IMR-90 (cell line): ENCODE data around the gene FUCA2. TPM values are rescaled to one million over a fixed set of nuclear protein-coding genes. Genes with fewer than 3 reads are reported as not detected.

Experiments used
- ATAC-seq: fragments of 200-7000 bp; cut with Tn5 transposase; 2 replicates; pipeline ENCODE4 v1.9.1; 2020; ENCODE audit warnings: low read depth, mild to moderate bottlenecking, moderate library complexity
- BruUV-seq: library from RNA; stranded (reverse); fragments of 400-500 nt; replicated peaks from 2 replicates; lab custom pipeline; 2021; lab: Mats Ljungman, UMichigan
- CTCF ChIA-PET: fragments of 300-600 bp; formaldehyde crosslinking; extraction: SDS; loops from one replicate; lab custom pipeline; 2021; ENCODE audit warnings: antibody characterized with exemption; lab: Yijun Ruan, JAX
- POLR2A ChIA-PET: fragments of 300-600 bp; sonication (Branson Sonifier 250); formaldehyde crosslinking; loops from one replicate; lab custom pipeline; 2022; ENCODE audit warnings: antibody characterized with exemption; ENCODE audit not compliant: unreplicated experiment; lab: Charles Lee
- DNase-seq: peaks from one replicate; pipeline ENCODE4 v3.0.0; 2013
- H2AFZ ChIP-seq: replicated peaks from 2 replicates; pipeline ENCODE3; 2013; ENCODE audit warnings: low read length, mild to moderate bottlenecking; ENCODE audit not compliant: poor library complexity
- H2AK5ac ChIP-seq: 2 replicates; pipeline ENCODE4 v1.6.1; 2013; ENCODE audit warnings: low read depth, low read length, inconsistent platforms
- H2AK9ac ChIP-seq: replicated peaks from 2 replicates; pipeline ENCODE3; 2013; ENCODE audit warnings: mild to moderate bottlenecking, low read depth, low read length, moderate library complexity; ENCODE audit not compliant: poor library complexity
- H2BK120ac ChIP-seq: 2 replicates; pipeline ENCODE4 v1.6.1; 2013; ENCODE audit warnings: low read depth, low read length, inconsistent platforms
- H2BK15ac ChIP-seq: 3 replicates; pipeline ENCODE4 v1.6.1; 2013; ENCODE audit warnings: low read depth, low read length, inconsistent platforms
- H2BK20ac ChIP-seq: 2 replicates; pipeline ENCODE4 v1.6.1; 2013; ENCODE audit warnings: low read depth, mild to moderate bottlenecking, inconsistent platforms, low read length, moderate library complexity
- H2BK5ac ChIP-seq: 2 replicates; pipeline ENCODE4 v1.6.1; 2013; ENCODE audit warnings: mild to moderate bottlenecking, low read depth, low read length, inconsistent platforms; ENCODE audit not compliant: poor library complexity, severe bottlenecking
- H3K14ac ChIP-seq: replicated peaks from 2 replicates; pipeline ENCODE4 v1.6.1; 2013; ENCODE audit warnings: low read depth, low read length, inconsistent platforms
- H3K18ac ChIP-seq: 2 replicates; pipeline ENCODE4 v1.6.1; 2013; ENCODE audit warnings: low read depth, low read length, control low read depth
- H3K23ac ChIP-seq: 2 replicates; pipeline ENCODE4 v1.6.1; 2013; ENCODE audit warnings: low read depth, low read length, inconsistent platforms
- H3K27ac ChIP-seq: 2 replicates; pipeline ENCODE4 v1.5.1; 2013; ENCODE audit warnings: mild to moderate bottlenecking, control low read depth, low read length; ENCODE audit not compliant: insufficient read depth
- H3K27me3 ChIP-seq: 2 replicates; pipeline ENCODE4 v1.6.1; 2013; ENCODE audit warnings: low read length; ENCODE audit not compliant: control insufficient read depth, insufficient read depth
- H3K36me3 ChIP-seq: 2 replicates; pipeline ENCODE4 v1.6.1; 2013; ENCODE audit warnings: low read length, mixed read lengths; ENCODE audit not compliant: control insufficient read depth, insufficient read depth
- H3K4ac ChIP-seq: 2 replicates; pipeline ENCODE4 v1.6.1; 2013; ENCODE audit warnings: low read depth, low read length, inconsistent platforms
- H3K4me1 ChIP-seq: 2 replicates; pipeline ENCODE4 v1.6.1; 2013; ENCODE audit warnings: low read length, mixed read lengths; ENCODE audit not compliant: control insufficient read depth, insufficient read depth
- H3K4me2 ChIP-seq: 2 replicates; pipeline ENCODE4 v1.6.1; 2013; ENCODE audit warnings: low read depth, mild to moderate bottlenecking, control low read depth, low read length, moderate library complexity
- H3K4me3 ChIP-seq: 2 replicates; pipeline ENCODE4 v1.5.1; 2013; ENCODE audit warnings: low read depth, mild to moderate bottlenecking, control low read depth, low read length, moderate library complexity; ENCODE audit not compliant: insufficient read depth
- H3K56ac ChIP-seq: 2 replicates; pipeline ENCODE4 v1.6.1; 2013; ENCODE audit warnings: low read length, inconsistent platforms; ENCODE audit not compliant: insufficient read depth; ENCODE audit errors: extremely low read depth
- H3K79me1 ChIP-seq, 2 experiments: 2 replicates each; pipeline ENCODE4 v1.6.1; 2013; ENCODE audit warnings: low read length in 2 of 2, inconsistent platforms in 1 of 2, low read depth in 1 of 2
- H3K9ac ChIP-seq: 2 replicates; pipeline ENCODE4 v1.6.1; 2013; ENCODE audit warnings: low read depth, low read length, control low read depth
- H3K9me1 ChIP-seq: 2 replicates; pipeline ENCODE4 v1.6.1; 2013; ENCODE audit warnings: low read length, inconsistent platforms; ENCODE audit not compliant: insufficient read depth
- H3K9me3 ChIP-seq: 2 replicates; pipeline ENCODE4 v1.6.1; 2013; ENCODE audit warnings: low read length; ENCODE audit not compliant: control insufficient read depth, insufficient read depth
- H4K20me1 ChIP-seq: 2 replicates; pipeline ENCODE4 v1.6.1; 2013; ENCODE audit warnings: low read length, inconsistent platforms; ENCODE audit not compliant: insufficient read depth
- H4K5ac ChIP-seq: 2 replicates; pipeline ENCODE4 v1.6.1; 2013; ENCODE audit warnings: mild to moderate bottlenecking, low read depth, low read length, control low read depth
- H4K8ac ChIP-seq, 2 experiments: 2 replicates each; pipeline ENCODE4 v1.6.1; 2013; ENCODE audit warnings: low read depth in 2 of 2, low read length in 2 of 2, control low read depth in 1 of 2, inconsistent platforms in 1 of 2
- H4K91ac ChIP-seq: 2 replicates; pipeline ENCODE4 v1.6.1; 2013; ENCODE audit warnings: low read depth, low read length, inconsistent platforms; ENCODE audit not compliant: insufficient read depth
- BHLHE40 ChIP-seq: fragments of 150-350 bp; IDR thresholded peaks from 2 replicates; pipeline ENCODE4 v1.6.1; 2016; ENCODE audit warnings: mild to moderate bottlenecking, low read depth, low read length
- CHD1 ChIP-seq: IDR thresholded peaks from 2 replicates; pipeline ENCODE4 v1.6.1; 2012; ENCODE audit warnings: low read depth, low read length, improper control_type of control experiment
- ELK1 ChIP-seq: fragments of 150-350 bp; IDR thresholded peaks from 2 replicates; pipeline ENCODE4 v1.6.1; 2016; ENCODE audit warnings: low read depth, mild to moderate bottlenecking, low read length, moderate library complexity, borderline replicate concordance
- MXI1 ChIP-seq: IDR thresholded peaks from 2 replicates; pipeline ENCODE4 v1.6.1; 2012; ENCODE audit warnings: low read depth, mild to moderate bottlenecking, low read length, moderate library complexity, borderline replicate concordance
- SMC3 ChIP-seq: fragments of 150-350 bp; IDR thresholded peaks from 2 replicates; pipeline ENCODE4 v1.6.1; 2016; ENCODE audit warnings: low read depth, mild to moderate bottlenecking, antibody characterized with exemption, low read length, moderate library complexity
- WGBS, 2 experiments: methylation state at CpG; one replicate each; pipeline versions ENCODE4 v1.1.5 to v1.1.7; 2013; ENCODE audit warnings: missing lambda C conversion rate in 2 of 2; ENCODE audit not compliant: insufficient read length in 1 of 2; ENCODE audit errors: extremely low coverage in 2 of 2; 5-methylcytosine and 5-hydroxymethylcytosine counted together
- dilution Hi-C: fragments of 300-500 bp; cut with HindIII; formaldehyde crosslinking; loops from one replicate; pipeline ENCODE4 v1.14.3; 2018; ENCODE audit warnings: low sequenced_read_pairs; ENCODE audit not compliant: unreplicated experiment
- in situ Hi-C: fragments of 300-500 bp; cut with MboI; formaldehyde crosslinking; loops from 3 replicates; pipeline ENCODE4 v1.14.3; 2019; ENCODE audit warnings: low sequenced_read_pairs, inconsistent platforms, mixed read lengths
- intact Hi-C: fragments of 100-400 bp; cut with micrococcal nuclease; formaldehyde crosslinking; loops from 2 replicates; pipeline ENCODE4 v1.10.0; 2022
- polyA plus RNA-seq, 3 experiments: library from polyadenylated mRNA; depleted of rRNA; stranded (reverse); fragments of >200 nt; gene quantifications; 2 replicates each; pipeline ENCODE4 v1.2.3, GENCODE V29; 2012; ENCODE audit warnings: low replicate concordance in 1 of 3
- total RNA-seq: library from RNA; depleted of rRNA; stranded (reverse); fragments of >200 nt; gene quantifications from 2 replicates; pipeline ENCODE4 v1.2.3, GENCODE V29; 2012

Gene FUCA2
- total and polyA plus RNA-seq, 2 of the 4 experiments (the other 2 are of a cell fraction) = 44.1 to 47.4 TPM

- Histone ChIP-seq H3K4me3 (no peak overlapping the region), H3K18ac (no peak overlapping the region), H3K9me1 (no peaks in the 10 kb centered on the region; the same call in 1 of the 2 replicates), H2AFZ (no peak overlapping the region), H3K9ac (no peak overlapping the region), H3K27me3 (peaks cover 18% of the 10 kb centered on the region), H4K5ac (no peak overlapping the region), H2BK120ac (no peak overlapping the region), H3K23ac (no peak overlapping the region), H3K56ac (no peak overlapping the region), H3K9me3 (peaks cover 3% of the 10 kb centered on the region; the same call in 1 of the 2 replicates), H3K79me1 (no peaks in the 10 kb centered on the region), H4K8ac (no peak overlapping the region), H2BK20ac (no peak overlapping the region), H2AK9ac (no peak overlapping the region), H3K4ac (no peak overlapping the region), H4K20me1 (no peaks in the 10 kb centered on the region), H2BK5ac (no peak overlapping the region), H2AK5ac (no peak overlapping the region), H3K27ac (no peak overlapping the region), H4K91ac (no peak overlapping the region), H3K4me2 (no peak overlapping the region), H3K14ac (no peak overlapping the region), H2BK15ac (no peak overlapping the region), H3K36me3 (no peaks in the 10 kb centered on the region), H3K4me1 (no peaks in the 10 kb centered on the region; the same call in 1 of the 2 replicates)
- dilution Hi-C loops (no loop called here), in situ Hi-C loops (no loop called here), intact Hi-C loops (no loop called here)
- DNase-seq (no peak), ATAC-seq (no peak)
- ChIA-PET POLR2A (no interaction called here), CTCF (no interaction called here)
- no peak for TF ChIP-seq ELK1
- no peak for TF ChIP-seq CHD1
- TF ChIP-seq BHLHE40 = no peak
- no peak for TF ChIP-seq SMC3
- no peak for TF ChIP-seq MXI1
- WGBS, 2 experiments = no CpG with 5 or more reads among the region's 3 CpGs
- BruUV-seq = no TSS peak
Observed at GRCh38 chr6:143517447-143517773, 5.9 kb upstream of the FUCA2 start.
